ENCODE measurements around the gene RANBP3L.
"Not testable (repeated sequence)": the region's sequence is repeated elsewhere in the genome, so short reads cannot be mapped to it uniquely, and the experiment has no call there.

The RANBP3L gene

DNA sequence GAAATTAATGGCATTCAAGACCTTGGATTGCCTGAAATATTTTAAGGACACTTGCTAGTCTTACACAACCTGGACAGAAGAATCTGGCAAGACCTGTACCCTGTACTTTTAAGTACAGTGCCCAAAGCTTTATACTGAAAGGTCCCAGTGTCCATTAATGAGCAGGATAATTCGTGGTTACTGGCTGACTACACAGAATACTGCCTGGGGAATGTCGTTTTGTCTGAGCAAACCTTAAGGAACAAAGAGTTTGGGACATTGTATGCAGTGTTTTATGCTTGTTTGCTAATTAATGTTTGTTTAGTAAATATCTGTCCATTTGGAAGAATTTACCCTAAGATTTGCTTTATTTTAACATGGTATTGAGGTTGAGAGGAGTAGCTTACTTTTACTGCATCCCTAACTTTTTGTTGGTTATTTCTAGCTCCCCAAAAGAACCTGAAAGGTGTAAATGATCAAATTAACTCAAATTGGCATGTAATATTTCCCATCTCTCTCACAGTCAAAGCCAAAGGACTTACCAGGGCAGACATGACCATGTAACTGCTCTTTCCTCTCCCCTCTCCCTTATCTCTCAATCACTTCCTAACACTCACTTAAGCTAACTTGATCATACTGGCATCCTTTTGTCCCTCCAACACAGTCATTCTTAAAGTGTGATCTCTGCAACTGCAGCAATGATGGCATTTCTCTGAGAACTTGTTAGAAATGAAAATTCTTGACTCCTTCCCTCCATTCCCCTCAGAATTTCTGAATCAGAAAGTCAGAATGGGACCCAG lies 15.7 kb downstream of the RANBP3L start:
- DNase-seq (ENCODE audit: low read depth in 2 of 2) = no peak

DNA sequence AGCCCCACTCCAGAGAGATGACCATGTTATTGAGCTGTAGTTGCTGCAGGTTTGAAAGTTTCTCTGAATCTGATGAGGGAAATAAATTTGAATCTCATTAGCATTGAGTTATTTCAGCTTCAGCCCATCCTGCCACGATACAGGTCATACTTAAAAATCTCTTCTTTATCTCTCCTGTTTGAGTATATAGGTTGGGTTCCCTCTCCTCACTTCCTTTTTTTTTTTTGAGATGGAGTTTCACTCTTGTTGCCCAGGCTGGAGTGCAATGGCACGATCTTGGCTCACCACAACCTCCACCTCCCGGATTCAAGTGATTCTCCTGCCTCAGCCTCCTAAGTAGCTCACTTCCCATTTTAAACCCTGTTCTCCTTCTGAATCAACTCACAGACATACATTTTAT lies 17.9 kb downstream of the RANBP3L start:
- not testable (repeated sequence) for DNase-seq (ENCODE audit: low read depth in 2 of 2)

DNA sequence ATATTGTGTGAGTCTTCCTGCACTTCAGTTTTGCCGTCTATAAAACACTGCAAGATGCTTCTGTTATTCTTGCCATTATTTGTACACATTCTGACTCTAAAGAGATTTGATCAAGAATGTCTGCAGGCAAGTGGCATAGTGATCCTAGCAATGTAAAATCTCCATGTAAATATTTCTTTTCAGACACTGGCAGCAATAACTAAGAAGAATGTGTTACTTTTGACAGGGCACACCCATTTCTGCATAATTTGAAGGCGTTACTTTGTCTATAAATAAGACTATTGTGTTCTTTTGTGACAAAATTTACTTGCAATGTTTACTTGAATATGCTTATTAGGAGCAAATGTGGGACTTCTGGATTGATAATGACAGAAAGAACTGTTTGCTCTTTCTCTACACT lies 20.1 kb downstream of the RANBP3L start:
- no peak for DNase-seq (ENCODE audit: low read depth in 2 of 2)

- DNase-seq (ENCODE audit: low read depth in 2 of 2) = no peak
Measured at GRCh38 chr5:36279054-36279698, 22.5 kb downstream of the RANBP3L start.

DNA sequence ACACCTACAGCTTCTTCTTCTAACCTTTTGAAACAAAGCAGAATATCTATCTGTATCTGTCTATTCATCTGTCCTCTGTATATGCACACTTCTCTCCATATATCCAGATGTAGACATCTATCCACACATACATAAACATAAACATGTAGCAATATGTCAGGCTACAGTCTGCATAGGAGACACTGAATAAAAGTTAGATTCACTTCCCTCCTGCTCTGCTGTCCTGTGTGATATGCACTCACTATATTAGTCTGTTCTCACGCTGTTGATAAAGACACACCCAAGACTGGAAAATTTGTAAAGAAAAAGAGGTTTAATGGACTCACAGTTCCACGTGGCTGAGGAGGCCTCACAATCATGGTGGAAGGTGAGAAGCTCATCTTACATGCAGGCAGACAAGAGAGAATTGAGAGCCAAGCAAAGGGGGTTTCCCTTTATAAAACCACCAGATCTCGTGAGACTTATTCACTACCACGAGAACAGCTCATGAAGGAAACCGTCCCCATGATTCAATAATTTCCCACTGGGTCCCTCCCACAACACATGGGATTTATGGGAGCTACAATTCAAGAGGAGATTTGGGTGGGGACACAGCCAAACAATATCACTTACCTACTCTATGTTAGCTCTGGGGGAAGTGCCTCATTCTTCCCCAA lies 24.1 kb downstream of the RANBP3L start:
- DNase-seq (ENCODE audit: low read depth in 2 of 2) = no peak

- no peak for DNase-seq (ENCODE audit: low read depth in 2 of 2)
Measured at GRCh38 chr5:36276864-36277263, 24.8 kb downstream of the RANBP3L start.

GRCh38 chr5:36273809-36274526 lies 27.7 kb downstream of the RANBP3L start:
- DNase-seq (ENCODE audit: low read depth in 2 of 2) = no peak

GRCh38 chr5:36272136-36272690 lies 29.5 kb downstream of the RANBP3L start:
- no peak for DNase-seq (ENCODE audit: low read depth in 2 of 2)

GRCh38 chr5:36270876-36271575 lies 30.7 kb downstream of the RANBP3L start:
- DNase-seq (ENCODE audit: low read depth in 2 of 2) = no peak

- DNase-seq (ENCODE audit: low read depth in 2 of 2) = no peak
Measured at GRCh38 chr5:36270175-36270574, 31.5 kb downstream of the RANBP3L start.

- DNase-seq (ENCODE audit: low read depth in 2 of 2) = no peak
Measured at GRCh38 chr5:36269478-36269877, 32.2 kb downstream of the RANBP3L start.

GRCh38 chr5:36267905-36268304 lies 33.8 kb downstream of the RANBP3L start:
- DNase-seq (ENCODE audit: low read depth in 2 of 2) = no peak

DNA sequence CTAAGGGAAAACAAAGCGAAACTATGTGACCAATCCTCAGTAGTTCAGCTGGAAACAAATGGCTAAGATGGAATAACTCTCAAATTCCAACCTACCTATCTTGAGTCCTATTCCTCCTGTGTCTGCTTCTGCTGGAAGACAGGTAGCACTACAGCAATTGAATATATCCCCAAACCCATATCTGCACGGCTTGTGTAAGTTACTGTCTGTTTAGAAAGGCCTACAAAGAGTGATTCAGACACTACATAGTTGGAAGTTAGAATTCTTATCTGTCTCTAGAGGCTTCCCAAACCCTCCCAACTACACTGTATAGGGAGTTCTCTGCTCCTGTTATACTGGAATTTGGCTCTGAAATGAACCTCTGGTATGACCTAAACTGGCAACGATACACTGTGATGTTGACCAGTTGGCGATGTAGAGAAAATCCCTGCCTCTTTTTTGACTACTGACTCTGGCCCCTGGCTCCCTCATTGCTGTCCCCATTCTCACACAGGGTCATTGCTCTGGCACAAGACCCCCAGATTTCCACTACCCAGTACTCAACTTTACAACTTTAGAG lies 37.4 kb downstream of the RANBP3L start:
- DNase-seq (ENCODE audit: low read depth in 2 of 2) = no peak

GRCh38 chr5:36261186-36261585 lies 40.5 kb downstream of the RANBP3L start:
- DNase-seq (ENCODE audit: low read depth in 2 of 2) = no peak

GRCh38 chr5:36253575-36253974 lies 48.1 kb downstream of the RANBP3L start:
- DNase-seq (ENCODE audit: low read depth in 2 of 2) = no peak

GRCh38 chr5:36252722-36253365 lies 48.9 kb downstream of the RANBP3L start:
- no peak for DNase-seq (ENCODE audit: low read depth in 2 of 2)

DNA sequence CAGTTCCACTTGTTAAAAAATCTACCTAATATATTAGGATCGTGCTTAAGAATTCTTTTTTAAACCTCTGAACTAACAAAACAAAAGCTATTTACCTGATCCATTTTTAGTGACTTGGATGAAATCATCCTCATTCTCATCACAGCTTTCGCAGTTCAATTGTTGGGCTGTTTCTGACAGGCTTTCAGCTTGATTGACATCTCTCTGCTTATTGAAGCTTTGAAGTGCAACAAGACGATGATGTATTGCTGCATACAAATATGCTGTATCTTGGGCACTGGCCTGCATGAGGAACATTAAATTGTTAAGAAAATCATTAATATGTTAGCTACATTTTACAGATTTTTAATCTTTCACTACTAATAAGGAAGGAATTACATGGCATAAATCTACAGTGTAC lies 50.5 kb downstream of the RANBP3L start:
- DNase-seq (ENCODE audit: low read depth in 2 of 2) = no peak

DNA sequence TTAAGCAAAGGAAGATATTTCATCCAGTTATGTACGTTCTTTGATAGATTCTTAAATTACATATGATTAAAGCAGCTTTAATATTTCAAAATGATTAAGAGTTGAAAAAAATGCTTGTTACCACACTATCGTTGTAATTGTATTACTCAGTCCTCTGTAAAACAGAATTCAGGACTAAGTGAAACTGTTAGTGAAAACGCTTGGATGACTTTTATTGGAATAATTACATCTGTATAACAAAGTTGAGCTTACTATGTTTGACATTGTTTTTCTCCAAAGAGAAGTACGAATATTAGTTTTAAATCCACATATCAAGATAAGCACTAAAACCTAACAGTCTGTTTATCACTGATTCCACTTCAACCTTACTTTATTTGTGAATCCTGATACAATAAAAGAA lies 51.3 kb downstream of the RANBP3L start:
- no peak for DNase-seq (ENCODE audit: low read depth in 2 of 2)

- no peak for DNase-seq (ENCODE audit: low read depth in 2 of 2)
Measured at GRCh38 chr5:36246036-36246800, 55.5 kb downstream of the RANBP3L start.

GRCh38 chr5:36244076-36244475 lies 57.6 kb downstream of the RANBP3L start:
- no peak for DNase-seq (ENCODE audit: low read depth in 2 of 2)
